Activated CD8-positive, alpha-beta memory T cell treated with anti-CD3 and anti-CD28 coated beads for 36 hours (primary cell): Measurements from ENCODE around the gene TCF21. TPM values are rescaled to one million over a fixed set of nuclear protein-coding genes. Genes with fewer than 3 reads are reported as not detected.

ENCODE experiments used
- CTCF ChIA-PET: fragments of 350-600 bp; sonication (Branson Sonifier 250); formaldehyde crosslinking; loops from one replicate; lab custom pipeline; 2021; ENCODE audit warnings: antibody characterized with exemption; lab: Charles Lee
- POLR2A ChIA-PET: fragments of 350-600 bp; sonication (Branson Sonifier 250); formaldehyde crosslinking; loops from one replicate; lab custom pipeline; 2021; ENCODE audit warnings: antibody characterized with exemption; lab: Charles Lee
- total RNA-seq, 2 experiments: library from RNA; stranded (reverse); gene quantifications; one replicate each; pipeline ENCODE4 v1.2.3, GENCODE V29; 2021

The TCF21 gene
- total RNA-seq, 2 experiments from 2014 or later: not detected

- CTCF ChIA-PET: interaction anchor here (0.9 kb wide), 1 partner anchor 30 kb away, joined by 3 read pairs; no protein-coding TSS in a partner anchor
Measured at GRCh38 chr6:133887156-133887879, 1.6 kb upstream of the TCF21 start.

GRCh38 chr6:133887880-133888230 lies 1.1 kb upstream of the TCF21 start:
- POLR2A ChIA-PET: no interaction called here
- CTCF ChIA-PET: interaction anchor here (0.9 kb wide), 1 partner anchor 29 kb away, joined by 3 read pairs; no protein-coding TSS in a partner anchor

More at GRCh38 chr6:133887156-133887879, 1.6 kb upstream of the TCF21 start:
- POLR2A ChIA-PET: interaction anchor here (0.6 kb wide), 1 partner anchor 638 kb away, joined by 3 read pairs; no protein-coding TSS in a partner anchor

- CTCF ChIA-PET: no interaction called here
Measured at GRCh38 chr6:133889557-133890403, 867 bp downstream of the TCF21 start.

GRCh38 chr6:133890711-133891148 lies 1.8 kb downstream of the TCF21 start:
- POLR2A ChIA-PET: no interaction called here
- CTCF ChIA-PET: interaction anchor here (0.9 kb wide), 1 partner anchor 26 kb away, joined by 3 read pairs; no protein-coding TSS in a partner anchor

More at GRCh38 chr6:133889557-133890403, 867 bp downstream of the TCF21 start:
- POLR2A ChIA-PET: no interaction called here

GRCh38 chr6:133891149-133891926 lies 2.4 kb downstream of the TCF21 start:
- ChIA-PET POLR2A (no interaction called here), CTCF (interaction anchor here (0.9 to 1.3 kb wide), 2 partner anchors 9 to 25 kb away, joined by 3 to 4 read pairs; no protein-coding TSS in a partner anchor)

- ChIA-PET POLR2A (no interaction called here), CTCF (interaction anchor here (1.3 to 1.5 kb wide), 3 partner anchors 10 to 38 kb away, joined by 3 to 4 read pairs (median 4); no protein-coding TSS in a partner anchor)
Measured at GRCh38 chr6:133891927-133892812, 3.3 kb downstream of the TCF21 start.

GRCh38 chr6:133892813-133893691 lies 4.1 kb downstream of the TCF21 start:
- ChIA-PET POLR2A (no interaction called here), CTCF (interaction anchor here (1.3 to 1.5 kb wide), 2 partner anchors 24 to 39 kb away, joined by 3 to 4 read pairs; no protein-coding TSS in a partner anchor)

GRCh38 chr6:133893946-133894345 lies 5.0 kb downstream of the TCF21 start:
- ChIA-PET CTCF (no interaction called here), POLR2A (no interaction called here)

- CTCF ChIA-PET: no interaction called here
Measured at GRCh38 chr6:133894369-133894768, 5.5 kb downstream of the TCF21 start.

GRCh38 chr6:133894795-133895358 lies 6.0 kb downstream of the TCF21 start:
- ChIA-PET CTCF (no interaction called here), POLR2A (no interaction called here)

More at GRCh38 chr6:133894369-133894768, 5.5 kb downstream of the TCF21 start:
- POLR2A ChIA-PET: no interaction called here

GRCh38 chr6:133895573-133896343 lies 6.8 kb downstream of the TCF21 start:
- POLR2A ChIA-PET: no interaction called here
- CTCF ChIA-PET: no interaction called here

- ChIA-PET CTCF (no interaction called here), POLR2A (no interaction called here)
Measured at GRCh38 chr6:133896344-133896721, 7.4 kb downstream of the TCF21 start.

- ChIA-PET CTCF (no interaction called here), POLR2A (no interaction called here)
Measured at GRCh38 chr6:133898263-133898662, 9.3 kb downstream of the TCF21 start.

- POLR2A ChIA-PET: no interaction called here
- CTCF ChIA-PET: no interaction called here
Measured at GRCh38 chr6:133899556-133899955, 10.6 kb downstream of the TCF21 start.

- CTCF ChIA-PET: no interaction called here
Measured at GRCh38 chr6:133903855-133904254, 14.9 kb downstream of the TCF21 start.

GRCh38 chr6:133906050-133906449 lies 17.1 kb downstream of the TCF21 start:
- POLR2A ChIA-PET: no interaction called here
- CTCF ChIA-PET: no interaction called here

More at GRCh38 chr6:133903855-133904254, 14.9 kb downstream of the TCF21 start:
- POLR2A ChIA-PET: no interaction called here
